GM12891 (cell line): ENCODE data around the gene CD68.

Source experiments
- PAX5 ChIP-seq: IDR thresholded peaks from 2 replicates; pipeline ENCODE4 v1.6.1; 2011; ENCODE audit warnings: low read length, moderate library complexity, mild to moderate bottlenecking; ENCODE audit not compliant: insufficient read depth, severe bottlenecking
- POLR2A ChIP-seq: IDR thresholded peaks from 2 replicates; pipeline ENCODE4 v1.6.1; 2011; ENCODE audit warnings: low read depth, low read length, control low read depth
- POLR2AphosphoS5 ChIP-seq: IDR thresholded peaks from 2 replicates; pipeline ENCODE4 v1.6.1; 2011; ENCODE audit warnings: low read depth, low read length, control low read depth
- TAF1 ChIP-seq: IDR thresholded peaks from 2 replicates; pipeline ENCODE4 v1.6.1; 2011; ENCODE audit warnings: low read depth, low read length, control low read depth

DNA sequence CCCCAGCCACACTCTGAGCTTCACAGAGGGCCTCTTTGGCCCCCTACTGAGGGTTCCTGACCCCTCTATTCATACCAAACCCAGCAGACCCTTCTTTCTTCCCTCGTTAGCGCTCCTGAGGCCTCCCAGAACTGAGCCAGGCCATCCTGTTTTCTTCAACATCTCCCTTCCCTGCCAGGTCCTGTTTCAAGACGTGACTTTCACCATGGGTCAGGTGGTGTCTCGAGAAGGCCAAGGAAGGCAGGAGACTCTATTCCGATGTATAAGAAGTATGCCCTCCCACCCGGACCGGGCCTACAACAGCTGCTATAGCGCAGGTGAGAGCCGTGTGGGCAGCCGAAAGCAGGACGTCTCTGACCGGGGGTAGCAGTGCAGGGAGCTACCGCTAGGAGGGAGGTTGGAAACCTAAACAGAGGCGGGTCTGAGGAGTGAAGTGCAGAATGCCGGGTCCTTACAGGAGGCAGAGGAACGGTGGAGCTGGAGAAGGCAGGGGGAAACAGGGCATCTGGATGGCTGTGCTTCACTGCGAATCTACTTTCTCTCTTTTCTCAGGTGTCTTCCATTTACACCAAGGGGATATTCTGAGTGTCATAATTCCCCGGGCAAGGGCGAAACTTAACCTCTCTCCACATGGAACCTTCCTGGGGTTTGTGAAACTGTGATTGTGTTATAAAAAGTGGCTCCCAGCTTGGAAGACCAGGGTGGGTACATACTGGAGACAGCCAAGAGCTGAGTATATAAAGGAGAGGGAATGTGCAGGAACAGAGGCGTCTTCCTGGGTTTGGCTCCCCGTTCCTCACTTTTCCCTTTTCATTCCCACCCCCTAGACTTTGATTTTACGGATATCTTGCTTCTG lies 19.0 kb upstream of the CD68 start:
- TF ChIP-seq POLR2A (no peak), TAF1 (no peak), POLR2AphosphoS5 (no peak), PAX5 (no peak)
